ENCODE results near the gene SMAD3.

DNA sequence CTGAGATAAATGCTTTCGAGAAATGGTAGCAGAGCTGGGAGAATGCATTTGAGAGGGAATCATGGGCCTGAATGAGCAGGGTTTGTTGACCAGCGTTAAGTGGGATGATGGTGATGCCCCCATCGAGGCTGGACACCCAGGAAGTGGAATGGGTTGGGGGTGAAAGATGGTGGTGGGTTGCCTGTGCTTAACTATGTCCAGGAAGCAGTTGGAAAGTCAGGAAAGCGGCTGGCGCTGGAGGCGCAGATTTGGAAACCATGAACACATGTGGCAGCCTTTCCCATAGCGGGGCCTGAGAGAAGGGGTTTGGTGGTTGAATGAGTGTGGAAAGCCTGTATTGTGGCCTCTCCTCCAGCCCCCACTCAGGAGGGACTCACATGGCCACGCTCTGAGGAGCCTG, 108.4 kb downstream of the SMAD3 start:
- TF ChIP-seq, protein P1, sequence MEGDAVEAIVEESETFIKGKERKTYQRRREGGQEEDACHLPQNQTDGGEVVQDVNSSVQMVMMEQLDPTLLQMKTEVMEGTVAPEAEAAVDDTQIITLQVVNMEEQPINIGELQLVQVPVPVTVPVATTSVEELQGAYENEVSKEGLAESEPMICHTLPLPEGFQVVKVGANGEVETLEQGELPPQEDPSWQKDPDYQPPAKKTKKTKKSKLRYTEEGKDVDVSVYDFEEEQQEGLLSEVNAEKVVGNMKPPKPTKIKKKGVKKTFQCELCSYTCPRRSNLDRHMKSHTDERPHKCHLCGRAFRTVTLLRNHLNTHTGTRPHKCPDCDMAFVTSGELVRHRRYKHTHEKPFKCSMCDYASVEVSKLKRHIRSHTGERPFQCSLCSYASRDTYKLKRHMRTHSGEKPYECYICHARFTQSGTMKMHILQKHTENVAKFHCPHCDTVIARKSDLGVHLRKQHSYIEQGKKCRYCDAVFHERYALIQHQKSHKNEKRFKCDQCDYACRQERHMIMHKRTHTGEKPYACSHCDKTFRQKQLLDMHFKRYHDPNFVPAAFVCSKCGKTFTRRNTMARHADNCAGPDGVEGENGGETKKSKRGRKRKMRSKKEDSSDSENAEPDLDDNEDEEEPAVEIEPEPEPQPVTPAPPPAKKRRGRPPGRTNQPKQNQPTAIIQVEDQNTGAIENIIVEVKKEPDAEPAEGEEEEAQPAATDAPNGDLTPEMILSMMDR (IDR thresholded peaks at IDR 0.05): no peak
- no peak for TF ChIP-seq POLR2A (IDR thresholded peaks at IDR 0.05; ENCODE audit: low read depth)
- TF ChIP-seq POLR2AphosphoS5 (IDR thresholded peaks at IDR 0.05): no peak

Measured in esophagus muscularis mucosa (tissue), 3 donors.